Head of caudate nucleus (tissue), 42 donors: Measurements from ENCODE around the gene RALGAPA2.

Experiments used
- DNase-seq, 42 donors: peaks; one replicate each; pipeline versions ENCODE4 v3.0.0 to v3.0.0-alpha.2; 2020 to 2021; ENCODE audit warnings: mixed read lengths in 7 of 42
- intact Hi-C: fragments of 100-400 bp; cut with DNase I; formaldehyde crosslinking; loops from one replicate; pipeline ENCODE4 v1.15.0; 2022

The RALGAPA2 gene

DNA sequence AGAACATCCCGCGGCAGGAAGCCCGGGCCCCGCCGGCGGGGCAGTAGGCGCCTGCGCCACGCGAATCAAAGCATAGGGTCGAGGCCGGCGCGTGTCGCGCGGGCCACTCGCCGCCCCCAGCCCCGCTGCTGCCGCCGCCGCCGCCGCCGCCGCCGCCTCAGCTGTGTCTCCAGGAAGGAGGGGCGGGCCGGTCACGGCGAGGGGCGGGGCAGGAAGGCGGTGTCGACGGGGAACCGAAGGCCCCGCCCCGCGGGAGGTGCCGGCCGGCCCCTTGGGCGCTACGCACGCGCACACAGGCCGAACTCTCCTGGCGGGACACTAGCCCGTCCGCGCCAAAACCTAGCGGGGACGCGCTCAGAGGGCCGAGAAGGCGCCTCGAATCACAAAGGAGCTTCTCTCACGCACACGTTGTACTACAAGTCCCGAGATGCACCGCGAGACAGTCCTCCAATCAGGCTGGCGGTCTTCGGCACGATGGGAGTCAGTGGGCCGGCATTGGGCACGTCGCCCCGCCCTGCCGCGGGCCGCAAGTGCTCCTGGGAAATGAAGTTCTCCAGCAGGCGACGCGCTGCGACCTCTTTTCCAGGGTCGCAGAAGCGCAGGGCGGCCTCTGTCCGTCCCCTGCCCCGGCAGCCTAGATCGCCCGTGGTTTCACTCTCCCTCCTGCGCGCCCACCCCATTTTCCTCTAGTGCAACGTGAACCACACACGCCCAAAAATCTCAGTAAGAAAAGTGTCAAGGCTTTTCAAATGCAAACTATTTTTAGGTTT, at the start of gene RALGAPA2:
Gene RALGAPA2, minus strand, starts transcription at position 171 of the 770 bp plus-strand sequence. Its CDS starts 164 bp downstream, at position 7.
- intact Hi-C loops, result no loop called here
- peak; percentile 97 to 99 (median 98) for DNase-seq

DNA sequence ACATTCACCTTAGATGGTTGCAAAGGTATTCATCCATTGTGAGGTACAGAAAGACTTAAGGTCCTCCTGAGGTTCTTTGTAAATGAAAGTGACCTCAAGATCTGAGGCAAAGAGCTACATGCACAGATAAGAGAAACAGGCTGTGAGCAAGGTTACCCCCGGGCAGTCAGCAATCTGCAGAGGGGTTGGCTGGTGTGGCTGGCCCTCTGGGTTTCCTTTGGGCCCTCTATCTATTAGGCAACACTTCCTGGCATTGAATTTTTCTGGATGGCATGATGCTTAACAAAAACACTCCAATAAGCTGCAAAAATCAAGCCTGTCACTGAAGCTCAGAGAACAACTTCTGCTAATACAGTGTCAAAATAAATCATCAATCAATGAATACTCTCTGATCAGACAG, 48.9 kb upstream of the RALGAPA2 start:
- intact Hi-C loops, result no loop called here
- DNase-seq, result no peak

DNA sequence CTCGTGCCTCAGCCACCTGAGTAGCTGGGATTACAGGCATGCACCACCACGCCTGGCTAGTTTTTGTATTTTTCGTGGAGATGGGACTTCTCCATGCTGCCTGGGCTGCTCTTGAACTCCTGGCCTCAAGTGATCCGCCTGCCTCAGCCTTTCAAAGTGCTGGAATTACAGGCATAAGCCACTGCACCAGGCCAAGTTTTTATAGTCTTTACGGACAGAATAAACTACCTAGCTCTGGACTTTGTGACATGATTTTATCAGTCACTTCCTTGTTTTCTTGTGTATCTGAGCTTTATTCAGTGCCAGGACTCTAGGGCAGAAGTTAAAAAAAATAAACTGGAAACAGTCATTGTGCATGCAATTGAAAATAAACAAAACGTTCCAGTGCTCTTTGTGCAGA, 46.7 kb upstream of the RALGAPA2 start:
- intact Hi-C loops, result no loop called here
- DNase-seq, result peak in 1 of 42 donors; percentile 31

DNA sequence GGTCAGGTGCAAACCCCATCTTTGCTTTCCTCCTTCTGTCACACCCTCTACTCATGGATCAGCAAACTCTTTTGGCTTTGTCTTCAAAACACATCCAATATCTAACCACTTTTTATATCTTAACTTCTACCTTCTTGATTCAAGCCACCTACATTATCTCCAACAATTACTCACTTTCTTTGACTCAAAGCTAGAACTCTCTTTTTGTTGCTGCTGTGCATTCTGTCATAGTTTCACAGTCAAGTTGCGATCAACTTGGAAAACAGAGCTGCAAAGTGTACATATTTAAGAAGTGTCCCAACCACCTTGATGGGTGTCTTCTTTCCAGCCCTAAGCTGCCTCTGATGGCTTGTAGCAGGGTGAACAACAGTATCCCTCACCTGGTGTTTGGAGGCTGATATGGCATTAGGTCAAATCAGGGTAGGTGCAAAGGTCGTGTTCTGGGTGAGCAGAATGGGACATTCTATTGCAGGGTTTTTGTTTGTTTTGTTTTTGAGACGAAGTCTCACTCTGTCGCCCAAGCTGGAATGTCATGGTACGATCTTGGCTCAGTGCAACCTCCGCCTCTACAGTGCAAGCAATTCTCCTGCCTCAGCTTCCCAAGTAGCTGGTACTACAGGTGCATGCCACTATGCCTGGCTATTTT, 43.4 kb upstream of the RALGAPA2 start:
- intact Hi-C loops, result no loop called here
- DNase-seq, result peak in 1 of 42 donors; percentile 12

DNA sequence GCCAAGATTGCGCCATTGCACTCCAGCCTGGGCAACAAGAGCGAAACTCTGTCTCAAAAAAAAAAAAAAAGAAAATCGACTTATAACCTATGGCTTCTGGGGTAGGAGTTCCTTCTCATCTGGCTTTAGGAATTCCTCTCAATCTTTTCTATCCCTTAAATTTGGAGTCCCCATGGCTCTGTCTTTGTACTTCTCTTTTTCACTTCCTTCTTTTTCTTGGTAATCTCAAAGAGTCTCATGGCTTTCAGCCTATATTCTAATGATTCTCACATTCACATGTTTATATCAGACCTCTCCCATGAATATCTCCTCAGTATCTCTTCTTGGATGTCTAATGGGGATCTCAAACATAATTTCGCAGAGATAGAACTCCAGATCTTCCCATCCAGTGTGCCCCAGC, 42.8 kb upstream of the RALGAPA2 start:
- DNase-seq, result peak in 1 of 42 donors; percentile 7
- intact Hi-C loops, result no loop called here

DNA sequence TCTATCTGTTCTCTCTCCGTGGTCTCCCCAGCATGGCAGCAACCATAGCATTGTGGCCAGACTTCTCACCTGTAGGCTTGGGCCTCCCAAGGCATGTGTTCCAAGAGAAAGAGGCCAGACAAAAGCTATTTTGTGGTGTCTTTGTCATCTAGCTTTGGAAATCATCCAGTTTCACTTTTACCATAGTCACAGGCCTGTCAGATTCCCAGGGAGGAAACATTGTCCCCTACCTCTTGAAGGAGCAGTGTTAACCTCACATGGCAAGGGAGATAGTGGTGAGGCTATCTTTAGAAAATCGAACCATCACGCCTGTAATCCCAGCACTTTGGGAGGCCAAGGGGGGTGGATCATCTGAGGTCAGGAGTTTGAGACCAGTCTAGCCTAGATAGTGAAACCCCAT, 42.3 kb upstream of the RALGAPA2 start:
- intact Hi-C loops, result no loop called here
- DNase-seq, result no peak

DNA sequence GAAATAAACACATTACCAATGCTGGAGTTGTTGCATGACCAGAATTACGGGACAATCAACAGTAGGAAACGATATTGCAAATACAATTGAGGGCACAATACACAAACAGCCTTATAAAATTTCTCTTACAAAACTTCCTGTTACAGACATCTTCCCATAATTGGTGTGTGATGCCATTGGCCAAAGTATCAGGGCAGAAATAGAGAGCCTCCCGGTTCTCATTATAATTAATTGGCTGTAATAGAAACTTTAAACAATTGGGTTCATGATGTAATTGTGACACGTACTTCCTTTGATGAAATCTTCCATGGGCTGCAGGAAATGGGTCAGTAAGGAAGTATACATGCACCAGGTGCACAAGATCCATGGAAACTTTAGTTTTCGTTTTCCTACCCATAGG, 40.3 kb upstream of the RALGAPA2 start:
- no peak for DNase-seq
- intact Hi-C loops, result no loop called here

DNA sequence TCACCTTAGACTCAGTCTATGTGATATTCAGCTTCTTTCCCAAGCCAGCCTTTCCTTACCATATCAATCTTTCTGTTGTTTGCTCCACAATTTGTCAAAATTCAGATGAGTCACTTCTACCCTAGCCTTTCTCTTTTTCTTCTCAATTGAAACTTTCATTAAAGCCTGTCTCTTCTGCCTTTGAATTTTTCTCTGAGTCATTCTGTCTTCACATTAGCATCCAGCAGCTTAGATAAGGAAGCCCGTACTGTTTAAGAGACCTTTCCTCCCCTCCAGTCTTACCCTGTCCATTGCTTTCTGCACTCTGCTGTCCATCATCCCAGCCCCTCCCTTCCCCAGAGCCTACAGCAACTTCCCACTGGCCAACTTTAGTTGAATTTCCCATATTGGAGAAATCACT, 34.9 kb upstream of the RALGAPA2 start:
- DNase-seq, result no peak
- intact Hi-C loops, result no loop called here

DNA sequence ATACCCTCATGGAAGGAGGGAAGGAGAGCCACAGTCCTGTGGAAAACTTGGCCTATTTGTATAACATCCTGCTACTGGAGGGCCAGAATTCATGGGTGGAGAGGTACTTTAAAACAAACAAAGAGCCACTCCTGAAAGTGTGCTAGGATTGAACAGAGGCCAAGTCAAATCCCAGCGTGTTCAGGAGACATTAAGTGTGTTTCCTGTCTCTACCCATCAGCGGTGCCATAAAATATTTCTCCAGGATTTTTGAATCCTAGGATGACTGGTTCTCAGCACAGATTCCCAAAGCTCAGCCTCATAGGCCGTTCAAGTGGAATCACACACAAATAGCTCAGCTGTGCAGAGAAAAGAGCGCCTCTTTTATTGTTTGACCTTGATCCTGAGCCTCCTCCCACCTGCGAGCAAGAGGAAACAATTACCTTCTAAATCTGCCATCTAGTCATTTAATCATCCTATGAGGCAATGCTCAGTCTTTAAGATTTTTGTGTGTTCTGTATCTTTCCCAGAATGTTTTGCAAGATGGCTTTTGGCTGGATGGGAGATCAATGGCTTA, 31.8 kb upstream of the RALGAPA2 start:
- intact Hi-C loops, result no loop called here
- DNase-seq, result no peak

DNA sequence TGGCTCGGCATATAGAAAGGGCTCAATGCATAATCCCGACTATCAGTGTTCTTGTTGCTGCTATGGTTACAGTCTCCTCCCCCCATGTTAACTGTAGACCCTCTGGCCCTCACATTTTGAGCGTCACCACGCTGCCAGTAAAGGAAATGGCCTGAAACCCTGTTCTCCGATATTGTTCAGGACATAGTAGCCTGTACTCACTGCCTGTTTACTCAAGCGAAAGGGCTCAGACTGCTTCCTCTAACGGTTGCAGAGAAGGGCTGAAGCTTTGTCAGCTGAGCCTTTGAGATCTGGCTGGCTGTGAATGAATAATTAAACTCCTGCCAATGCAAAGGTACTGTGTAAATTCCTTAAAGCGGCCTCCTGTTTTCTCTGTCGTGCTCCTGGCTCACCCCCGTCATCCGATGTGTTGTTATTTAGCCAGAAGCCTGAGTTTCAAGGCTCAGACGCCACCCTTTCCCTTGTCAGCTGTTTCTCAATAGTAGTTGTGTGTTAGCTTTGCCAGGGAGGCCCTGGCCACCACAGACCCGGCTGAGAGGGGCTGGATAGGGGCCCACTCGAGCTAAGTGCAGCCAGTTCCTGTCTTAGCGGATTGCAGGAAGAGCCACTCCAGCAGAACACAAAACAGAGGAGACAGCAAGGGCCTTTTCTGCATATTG, 31.2 kb upstream of the RALGAPA2 start:
- peak; percentile 16 to 79 (median 56) for DNase-seq
- intact Hi-C loops, result no loop called here

DNA sequence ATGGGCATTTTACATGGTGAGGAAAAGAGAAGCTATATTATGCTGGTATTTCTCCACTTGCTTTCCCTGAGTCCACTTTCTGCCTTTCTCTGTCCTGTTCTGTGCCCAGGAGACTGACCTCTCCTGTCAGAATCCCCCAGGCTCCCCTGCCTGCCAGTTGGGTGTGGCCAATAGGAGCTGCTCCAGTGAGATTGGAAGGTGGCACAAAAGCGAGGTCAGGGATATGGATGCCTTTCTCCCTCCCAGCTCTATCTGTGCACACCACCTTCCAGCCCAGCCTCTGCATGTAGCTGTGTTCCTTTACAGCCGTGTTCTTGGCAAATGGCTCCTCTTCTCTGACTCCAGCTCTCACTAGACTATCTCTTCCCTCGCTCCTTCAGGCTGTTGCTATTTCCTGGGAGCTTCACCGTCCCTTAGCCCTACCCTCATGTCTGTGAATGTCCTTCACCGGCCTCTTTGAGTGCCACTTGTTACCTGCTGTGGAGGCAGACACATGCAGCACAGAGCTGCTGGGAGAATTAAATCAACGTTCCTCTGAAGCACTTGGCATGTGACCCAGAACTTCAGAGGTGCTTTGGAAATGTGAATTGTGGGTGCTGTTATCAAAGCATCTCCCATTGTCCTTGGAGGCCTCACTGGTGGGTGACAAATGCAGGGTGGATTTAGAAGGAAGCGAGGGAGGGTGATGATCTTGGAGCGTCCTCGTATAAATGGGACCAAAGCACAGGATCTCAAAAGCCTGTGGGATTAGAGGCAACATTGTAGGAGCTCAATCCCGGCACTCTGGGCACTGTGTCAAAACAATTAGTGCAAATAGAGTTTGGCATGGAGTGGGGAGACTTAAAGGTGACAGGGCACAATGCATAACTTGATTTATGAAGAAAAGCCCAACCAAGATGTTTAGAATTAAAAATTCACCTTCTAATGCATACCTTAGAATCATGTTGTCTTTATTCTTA, 28.9 kb upstream of the RALGAPA2 start:
- intact Hi-C loops, result no loop called here
- peak in 1 of 42 donors; percentile 13 for DNase-seq

DNA sequence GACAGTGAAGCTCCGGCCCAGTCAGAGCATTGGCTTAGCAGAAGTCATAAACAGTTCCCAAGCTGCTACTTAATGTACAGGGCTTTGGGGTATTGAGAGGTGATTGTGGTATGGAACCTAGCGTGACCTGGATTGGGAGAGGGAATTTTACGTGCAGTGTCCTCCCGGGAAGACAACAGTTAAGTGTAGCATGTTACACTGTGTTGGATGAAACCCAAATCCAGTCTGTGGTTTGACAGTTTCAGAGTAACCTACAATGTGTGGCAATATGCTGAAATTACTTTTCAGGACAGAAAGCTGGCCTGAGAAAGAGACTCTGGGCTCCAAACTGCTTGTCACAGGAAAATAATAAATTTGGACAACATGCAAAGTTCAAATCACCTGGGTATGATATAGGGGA, 28.1 kb upstream of the RALGAPA2 start:
- intact Hi-C loops, result no loop called here
- no peak for DNase-seq

DNA sequence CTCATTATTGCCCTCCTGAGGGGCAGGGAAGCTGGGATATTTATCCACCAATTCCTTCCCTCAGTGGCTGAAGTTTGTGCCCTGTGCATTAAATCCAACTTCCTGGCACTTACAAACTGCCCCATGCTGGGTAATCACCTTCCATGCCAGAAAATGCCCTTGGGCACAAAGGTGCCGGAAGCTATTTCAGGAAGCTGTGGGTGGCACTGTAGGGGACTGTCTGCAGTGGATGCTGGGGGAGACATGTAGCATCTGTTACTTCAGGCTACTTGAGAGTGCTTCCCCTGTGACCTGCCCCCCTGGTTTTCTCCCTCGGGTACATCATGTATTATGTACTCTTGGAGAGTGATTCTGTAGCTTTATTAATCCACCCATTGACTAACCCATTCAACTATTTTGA, 24.7 kb upstream of the RALGAPA2 start:
- no peak for DNase-seq
- intact Hi-C loops, result no loop called here

DNA sequence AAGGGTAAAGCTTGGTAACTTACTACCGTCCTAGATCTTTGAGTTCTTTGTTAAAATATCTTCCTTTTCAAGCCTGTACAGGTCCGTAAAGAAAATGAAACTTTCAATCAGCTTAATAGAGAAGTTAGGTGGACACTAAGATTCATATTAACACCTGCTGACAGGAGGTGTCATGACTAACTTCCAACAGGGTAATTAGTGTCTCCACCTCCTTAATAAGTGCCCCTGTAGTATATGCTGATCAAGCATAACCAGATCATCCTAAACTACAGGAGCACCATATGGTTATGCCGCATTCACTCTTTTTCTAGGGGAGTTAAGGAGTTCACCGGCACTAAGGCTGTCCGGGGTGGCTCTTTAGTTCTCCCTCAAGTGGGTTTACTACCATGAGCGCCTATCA, 23.9 kb upstream of the RALGAPA2 start:
- no peak for DNase-seq
- intact Hi-C loops, result no loop called here

DNA sequence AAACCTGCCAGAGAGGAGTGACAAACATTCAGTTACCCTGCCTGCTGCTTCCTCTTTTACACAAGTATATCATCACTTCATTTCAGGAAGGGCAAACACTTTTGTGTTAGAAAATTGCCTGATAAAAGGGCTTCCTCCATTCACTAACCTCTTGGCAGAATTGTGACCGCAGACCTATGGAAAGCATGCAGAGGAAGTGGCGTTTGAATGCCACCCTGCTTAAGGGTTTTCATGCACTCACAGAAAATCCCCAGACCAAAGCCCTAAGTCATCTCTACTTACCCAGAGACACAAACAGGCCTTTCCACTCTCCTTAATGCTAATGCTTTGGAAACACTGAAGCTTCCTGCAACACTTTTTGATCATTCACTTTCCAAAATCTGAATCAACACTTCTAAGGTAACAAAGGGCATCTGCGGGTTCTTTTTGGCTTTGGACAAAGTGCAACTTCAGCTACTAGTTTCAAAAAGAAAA, 22.1 kb upstream of the RALGAPA2 start:
- intact Hi-C loops, result no loop called here
- peak in 1 of 42 donors; percentile 50 for DNase-seq

DNA sequence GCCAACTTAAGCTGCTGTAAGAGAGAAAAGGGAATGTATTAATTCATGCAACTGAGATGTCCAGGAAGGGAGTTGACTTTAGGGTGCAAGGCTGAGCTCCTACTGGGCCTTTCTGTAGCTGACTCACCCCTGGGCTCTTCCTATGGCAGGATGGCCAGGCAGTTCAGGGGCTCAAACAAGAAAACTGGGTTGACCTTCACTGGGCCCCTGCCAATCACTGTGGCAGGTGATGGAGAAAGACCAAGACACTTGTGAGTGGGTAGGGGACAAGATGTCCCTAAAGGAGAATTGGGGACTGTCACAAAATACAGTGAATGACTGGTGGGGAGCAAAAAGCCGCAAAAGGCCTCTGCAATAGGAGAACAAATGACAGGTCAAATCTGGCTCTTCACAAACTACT, 21.5 kb upstream of the RALGAPA2 start:
- no peak for DNase-seq
- intact Hi-C loops, result no loop called here

DNA sequence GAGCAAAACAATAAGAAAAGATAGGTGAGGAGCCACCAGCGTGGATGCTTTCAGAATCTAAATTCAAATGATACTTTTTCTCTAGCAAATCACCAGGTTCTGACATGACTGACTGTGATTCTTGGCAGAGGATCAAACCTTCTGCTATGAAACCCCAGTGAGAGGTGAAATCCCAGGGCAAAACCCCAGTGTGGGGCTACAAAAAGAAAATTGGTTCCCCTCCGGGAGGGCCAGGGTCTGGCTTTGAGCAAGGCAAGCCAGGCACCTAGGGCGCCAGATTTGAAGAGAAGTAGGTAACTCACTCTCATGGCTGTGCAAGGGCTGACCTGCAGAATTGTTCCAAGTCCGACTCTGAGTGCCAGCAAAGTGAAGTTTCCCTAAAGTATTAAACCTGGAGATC, 20.2 kb upstream of the RALGAPA2 start:
- DNase-seq, result no peak
- intact Hi-C loops, result no loop called here

DNA sequence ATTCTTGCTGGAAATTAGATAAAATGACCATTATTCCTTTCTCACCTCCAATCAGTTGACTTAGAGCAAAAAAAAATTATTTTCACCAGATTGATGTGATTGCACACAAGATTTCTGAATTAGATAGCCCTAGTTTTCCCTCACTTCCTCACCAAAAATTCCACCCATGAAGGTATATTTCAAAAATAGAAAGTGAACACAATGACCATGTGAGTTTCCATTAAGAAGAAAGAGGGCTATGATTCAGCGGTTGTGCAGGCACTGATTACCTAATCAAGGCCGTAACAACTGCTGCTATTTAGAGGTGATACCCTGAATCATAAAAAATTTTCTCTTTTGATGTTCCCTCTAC, 19.5 kb upstream of the RALGAPA2 start:
- intact Hi-C loops, result no loop called here
- no peak for DNase-seq
